GM12878 (cell line): ENCODE measurements around the gene DERL2.
"Not testable (repeated sequence)": the region's sequence is repeated elsewhere in the genome, so short reads cannot be mapped to it uniquely, and the experiment has no call there.

Experiments
- ATF2 ChIP-seq: IDR thresholded peaks from 2 replicates; pipeline ENCODE4 v1.6.1; 2012; ENCODE audit warnings: low read length, inconsistent platforms
- CEBPZ ChIP-seq: fragments of 150-350 bp; IDR thresholded peaks from 2 replicates; pipeline ENCODE4 v1.6.1; 2016; ENCODE audit warnings: low read depth, low read length
- EED ChIP-seq: sonication (generic); IDR thresholded peaks from 2 replicates; pipeline ENCODE4 v1.6.1; 2016; ENCODE audit warnings: antibody characterized with exemption, low read depth
- EGR1 ChIP-seq, 2 experiments: IDR thresholded peaks; 1 replicate in 1 of 2; 2 replicates in 1 of 2; pipeline ENCODE4 v1.6.1; 2011 to 2012; ENCODE audit warnings: low read depth in 2 of 2, low read length in 2 of 2, borderline replicate concordance in 1 of 2, mild to moderate bottlenecking in 1 of 2, moderate library complexity in 1 of 2
- EP300 ChIP-seq, 2 experiments: fragments of 150-350 bp in 1 of 2; IDR thresholded peaks; 2 replicates each; pipeline ENCODE4 v1.6.1; 2011 to 2012; ENCODE audit warnings: low read depth in 2 of 2, low read length in 2 of 2, borderline replicate concordance in 1 of 2, improper control_type of control experiment in 1 of 2, inconsistent platforms in 1 of 2; ENCODE audit not compliant: control insufficient read depth in 1 of 2
- GABPA ChIP-seq: IDR thresholded peaks from 2 replicates; pipeline ENCODE4 v1.6.1; 2014; ENCODE audit warnings: antibody characterized with exemption, low read depth, mild to moderate bottlenecking, inconsistent platforms
- MXI1 ChIP-seq: fragments of 150-350 bp; IDR thresholded peaks from 2 replicates; pipeline ENCODE4 v1.6.1; 2011; ENCODE audit warnings: low read depth, mild to moderate bottlenecking, inconsistent platforms, low read length, improper control_type of control experiment
- NRF1 ChIP-seq: conservative IDR thresholded peaks from 2 replicates; pipeline ENCODE4 v1.6.1; 2011; ENCODE audit warnings: mild to moderate bottlenecking, low read depth, low read length, improper control_type of control experiment
- RBBP5 ChIP-seq: fragments of 200-600 bp; sonication (generic); conservative IDR thresholded peaks from 2 replicates; pipeline ENCODE4 v1.6.1; 2016
- TBL1XR1 ChIP-seq: IDR thresholded peaks from 2 replicates; pipeline ENCODE4 v1.6.1; 2012; ENCODE audit warnings: low read depth, low read length, improper control_type of control experiment
- TF ChIP-seq, protein P1 (sequence below), 3 experiments: IDR thresholded peaks in 2 of 3; conservative IDR thresholded peaks in 1 of 3; 2 replicates each; pipeline ENCODE4 v1.5.1; 2011; ENCODE audit warnings: low read depth in 3 of 3, low read length in 3 of 3, mild to moderate bottlenecking in 3 of 3, control low read depth in 2 of 3, moderate library complexity in 2 of 3, inconsistent platforms in 1 of 3, mixed read lengths in 1 of 3; ENCODE audit not compliant: control insufficient read depth in 2 of 3, insufficient read depth in 1 of 3; ENCODE audit errors: extremely low read depth in 1 of 3
- TF ChIP-seq, protein P2 (sequence below): IDR thresholded peaks from 2 replicates; pipeline ENCODE4 v1.6.1; 2011; ENCODE audit warnings: low read depth, mild to moderate bottlenecking, low read length, moderate library complexity, borderline replicate concordance; ENCODE audit errors: extremely low read depth

- TF ChIP-seq, protein P1, sequence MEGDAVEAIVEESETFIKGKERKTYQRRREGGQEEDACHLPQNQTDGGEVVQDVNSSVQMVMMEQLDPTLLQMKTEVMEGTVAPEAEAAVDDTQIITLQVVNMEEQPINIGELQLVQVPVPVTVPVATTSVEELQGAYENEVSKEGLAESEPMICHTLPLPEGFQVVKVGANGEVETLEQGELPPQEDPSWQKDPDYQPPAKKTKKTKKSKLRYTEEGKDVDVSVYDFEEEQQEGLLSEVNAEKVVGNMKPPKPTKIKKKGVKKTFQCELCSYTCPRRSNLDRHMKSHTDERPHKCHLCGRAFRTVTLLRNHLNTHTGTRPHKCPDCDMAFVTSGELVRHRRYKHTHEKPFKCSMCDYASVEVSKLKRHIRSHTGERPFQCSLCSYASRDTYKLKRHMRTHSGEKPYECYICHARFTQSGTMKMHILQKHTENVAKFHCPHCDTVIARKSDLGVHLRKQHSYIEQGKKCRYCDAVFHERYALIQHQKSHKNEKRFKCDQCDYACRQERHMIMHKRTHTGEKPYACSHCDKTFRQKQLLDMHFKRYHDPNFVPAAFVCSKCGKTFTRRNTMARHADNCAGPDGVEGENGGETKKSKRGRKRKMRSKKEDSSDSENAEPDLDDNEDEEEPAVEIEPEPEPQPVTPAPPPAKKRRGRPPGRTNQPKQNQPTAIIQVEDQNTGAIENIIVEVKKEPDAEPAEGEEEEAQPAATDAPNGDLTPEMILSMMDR (IDR thresholded peaks at IDR 0.05 in 2 of 3, conservative IDR thresholded peaks at IDR 0.05 in 1 of 3; ENCODE audit: control insufficient read depth in 2 of 3, extremely low read depth in 1 of 3, insufficient read depth in 1 of 3, low read depth in 3 of 3, low read length in 3 of 3), result not testable (repeated sequence)
- TF ChIP-seq TBL1XR1; MXI1; EP300 (IDR thresholded peaks at IDR 0.05; ENCODE audit: borderline replicate concordance in 1 of 2, control insufficient read depth in 1 of 2, low read depth in 2 of 2, low read length in 2 of 2); NRF1; GABPA; EED; CEBPZ; ATF2; EGR1 (IDR thresholded peaks at IDR 0.05; ENCODE audit: borderline replicate concordance in 1 of 2, low read depth in 2 of 2, low read length in 2 of 2); RBBP5: not testable (repeated sequence)
- TF ChIP-seq, protein P2, sequence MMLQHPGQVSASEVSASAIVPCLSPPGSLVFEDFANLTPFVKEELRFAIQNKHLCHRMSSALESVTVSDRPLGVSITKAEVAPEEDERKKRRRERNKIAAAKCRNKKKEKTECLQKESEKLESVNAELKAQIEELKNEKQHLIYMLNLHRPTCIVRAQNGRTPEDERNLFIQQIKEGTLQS, result not testable (repeated sequence)
Observed at GRCh38 chr17:5431234-5431633, 54.7 kb downstream of the DERL2 start.
